Fibroblast of gingiva (primary cell): Measurements from ENCODE around the gene DLEC1.
"Not testable (repeated sequence)": the region's sequence is repeated elsewhere in the genome, so short reads cannot be mapped to it uniquely, and the experiment has no call there.

Experiments
- DNase-seq: peaks from one replicate; pipeline ENCODE4 v3.0.0-alpha.2; 2011; ENCODE audit warnings: low read depth

Gene DLEC1

DNA sequence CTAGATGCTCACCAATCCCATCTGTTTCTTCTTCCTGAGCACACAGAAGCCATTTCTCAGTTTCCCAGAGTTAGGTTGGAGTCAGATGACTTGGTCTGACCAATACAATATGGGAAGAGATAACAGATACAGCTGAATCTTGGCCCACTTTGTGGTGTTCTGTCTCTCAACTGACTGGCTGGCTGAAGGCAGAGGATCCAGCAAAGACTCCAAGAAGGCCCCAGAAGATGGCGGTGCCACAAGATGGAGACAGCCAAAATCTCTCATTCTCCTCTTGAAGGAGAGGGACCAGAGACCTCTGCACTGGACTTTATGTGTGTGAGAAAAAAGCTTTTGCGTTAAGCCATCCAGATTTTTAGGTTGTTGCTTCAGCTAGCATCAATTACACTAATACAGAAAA lies 118.1 kb downstream of the DLEC1 start:
- DNase-seq = no peak

DNA sequence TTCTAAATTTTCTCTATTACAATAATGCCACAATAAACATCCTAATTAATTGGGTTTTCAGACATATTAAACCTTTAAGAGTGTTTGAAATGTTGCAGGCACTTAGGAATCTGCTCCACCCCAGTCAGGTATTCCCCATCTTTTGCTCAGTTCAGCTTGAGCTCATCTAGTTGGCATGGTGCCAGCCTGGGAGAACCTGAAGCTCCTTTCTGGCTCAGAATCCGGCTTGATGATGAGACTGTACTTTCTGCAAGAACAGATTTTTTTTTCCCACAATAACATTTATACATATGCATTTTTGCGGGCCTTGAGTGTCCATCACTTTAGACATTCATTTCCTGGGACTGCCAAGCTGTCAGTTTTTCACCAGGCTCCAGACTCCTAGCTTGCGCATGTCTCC lies 118.6 kb downstream of the DLEC1 start:
- DNase-seq = no peak

DNA sequence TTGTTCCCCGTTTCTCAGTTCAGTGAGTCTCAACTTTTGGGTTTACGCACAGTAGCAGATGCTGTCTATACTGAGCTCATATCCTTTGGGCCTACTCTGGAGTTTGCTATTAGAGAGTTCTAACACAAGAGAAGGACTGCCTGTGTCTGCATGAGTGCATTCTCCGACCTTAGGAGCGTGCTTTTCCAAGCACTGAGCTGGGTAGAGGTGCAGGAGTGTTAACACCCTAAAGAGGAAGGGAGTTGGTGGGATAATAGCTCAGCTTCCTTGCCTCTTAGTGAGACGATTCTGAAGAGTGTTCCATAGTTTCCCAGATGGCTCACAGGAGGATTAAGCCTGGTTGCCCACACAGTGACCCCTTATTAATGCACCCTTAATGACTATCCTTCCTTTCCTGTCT lies 119.5 kb downstream of the DLEC1 start:
- DNase-seq = no peak

DNA sequence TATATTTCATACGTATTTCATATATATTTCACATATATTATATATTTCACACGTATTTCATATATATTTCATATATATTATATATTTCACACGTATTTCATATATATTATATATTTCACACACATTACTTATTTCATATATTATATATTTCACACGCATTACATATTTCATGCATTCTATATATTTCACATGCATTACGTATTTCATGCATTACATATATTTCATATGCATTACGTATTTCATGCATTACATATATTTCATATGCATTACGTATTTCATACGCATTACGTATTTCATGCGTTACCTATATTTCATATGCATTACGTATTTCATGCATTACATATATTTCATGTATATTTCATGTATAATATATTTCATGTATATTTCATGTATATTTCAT lies 121.7 kb downstream of the DLEC1 start:
- not testable (repeated sequence) for DNase-seq

DNA sequence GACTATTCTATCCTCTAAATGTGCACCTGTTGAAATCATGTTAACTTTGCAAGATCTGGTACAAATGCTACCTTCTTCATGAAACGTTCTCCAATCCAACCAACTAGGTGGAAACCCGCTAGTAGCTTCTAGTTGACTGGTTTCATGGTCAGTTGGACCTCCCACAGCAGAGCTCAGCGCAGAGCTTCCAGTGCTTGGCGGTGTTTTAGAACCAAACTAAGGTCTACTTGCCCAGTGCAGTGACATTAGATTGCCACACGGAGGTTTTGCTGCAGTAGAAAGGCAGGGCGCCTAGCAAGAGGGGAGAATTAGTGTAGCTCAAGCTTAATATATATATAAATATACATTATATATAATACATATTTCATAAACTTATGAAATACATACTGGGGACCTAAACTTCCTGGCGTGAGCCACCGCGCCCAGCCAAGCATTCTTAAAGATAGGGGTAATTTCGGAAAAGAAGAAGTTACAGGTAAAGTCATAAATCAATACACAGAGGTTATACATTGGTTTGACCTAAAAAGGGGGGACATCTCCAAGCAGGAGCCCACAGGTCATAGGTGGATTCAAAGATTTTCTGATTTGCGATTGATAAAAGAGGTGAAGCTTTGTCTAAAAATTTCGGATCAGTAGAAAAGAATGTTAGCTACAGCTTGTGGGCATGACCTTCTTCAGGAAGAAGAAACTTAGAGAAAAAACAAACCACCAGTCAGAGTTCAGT lies 124.3 kb downstream of the DLEC1 start:
- DNase-seq = no peak

DNA sequence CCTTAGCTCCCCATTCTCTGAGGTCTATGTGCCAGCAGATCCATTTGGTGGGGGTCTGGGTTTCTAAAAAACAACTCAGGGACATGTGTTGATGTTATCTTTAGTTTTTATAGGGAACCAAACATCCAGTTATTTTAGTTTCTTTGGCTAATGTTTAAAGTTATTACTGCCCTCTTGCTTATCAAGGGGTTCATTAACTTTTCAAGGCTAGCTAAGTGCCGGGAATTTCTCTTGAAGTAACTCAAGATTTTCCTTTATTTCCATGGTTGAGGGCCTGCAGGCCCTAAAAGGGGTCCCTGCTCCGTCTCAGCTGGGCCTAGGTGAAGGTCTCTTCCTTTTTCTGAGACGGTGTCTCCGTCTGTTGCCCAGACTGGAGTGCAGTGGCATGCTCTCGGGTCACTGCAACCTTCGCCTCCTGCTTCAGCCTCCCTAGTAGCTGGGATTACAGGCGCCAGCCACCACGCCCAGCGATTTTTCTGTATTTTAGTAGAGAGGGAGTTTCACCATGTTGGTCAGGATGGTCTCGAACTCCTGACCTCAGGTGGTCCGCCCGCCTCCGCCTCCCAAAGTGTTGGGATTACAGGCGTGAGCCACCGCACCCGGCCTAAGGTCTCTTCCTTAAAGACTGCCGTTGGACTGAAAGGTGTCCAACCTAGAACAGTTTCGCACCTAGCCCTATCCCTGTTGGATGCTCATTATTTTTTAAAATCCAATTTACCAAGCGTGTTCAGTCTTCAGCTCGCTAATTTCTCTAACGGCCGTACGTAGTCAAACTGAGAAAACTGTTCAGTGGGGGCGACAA lies 125.0 kb downstream of the DLEC1 start:
- no peak for DNase-seq

DNA sequence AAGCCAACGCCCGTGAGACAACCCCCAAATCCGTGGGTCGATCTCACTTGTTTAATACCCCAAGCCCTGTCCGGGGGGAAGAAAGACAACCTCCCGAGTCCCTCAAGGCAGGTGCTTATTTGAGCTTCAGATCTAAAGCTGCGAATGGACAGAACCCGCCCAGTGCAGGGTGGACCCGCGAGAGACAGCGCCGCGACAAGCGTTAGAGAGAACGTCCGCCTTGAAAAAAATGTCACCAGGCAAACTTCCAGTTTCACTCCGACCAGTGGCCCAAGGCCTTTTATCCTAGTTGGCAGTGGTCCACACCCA lies 125.6 kb downstream of the DLEC1 start:
- DNase-seq = no peak

DNA sequence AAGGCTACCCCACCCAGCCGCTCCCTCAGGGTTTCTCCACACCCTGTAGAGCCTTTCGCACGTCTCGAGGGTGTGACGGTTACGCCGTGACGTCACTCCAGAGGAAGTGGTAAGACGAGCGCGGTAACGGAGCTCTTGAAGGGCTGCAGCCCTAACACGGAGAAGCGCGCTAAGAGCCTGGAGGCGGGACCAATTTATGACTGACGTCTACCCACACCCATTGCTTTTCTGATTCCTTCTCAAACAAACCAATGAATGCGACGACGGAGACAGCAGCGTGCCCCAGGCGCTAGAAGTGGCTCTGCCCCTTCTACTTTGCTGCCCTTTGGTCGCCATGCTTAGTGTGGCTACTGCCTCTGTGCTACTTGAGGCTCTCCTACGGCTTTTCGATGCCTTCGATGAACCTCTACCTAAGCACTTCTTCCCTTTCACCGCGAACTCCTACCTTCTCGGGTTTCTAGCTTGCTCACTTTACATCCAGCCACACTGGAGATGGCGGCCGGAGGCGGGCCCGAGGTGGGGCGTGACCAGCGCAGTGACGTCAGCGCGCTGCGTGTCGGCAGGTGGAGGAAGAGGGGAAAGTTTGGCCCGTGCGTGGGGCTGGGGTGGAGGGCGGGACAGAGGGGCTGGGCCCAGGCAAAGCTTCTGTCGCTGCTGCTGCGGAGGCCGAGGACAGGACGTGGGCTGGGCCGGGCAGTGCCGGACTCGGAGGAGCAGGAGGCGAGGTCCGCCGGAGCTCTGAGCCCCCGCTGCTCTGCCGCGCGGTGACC lies 126.1 kb downstream of the DLEC1 start, which contains the start of gene OXSR1:
Gene OXSR1, plus strand, starts transcription at position 586 of the 770 bp plus-strand sequence. CDS start 340 bp downstream, outside the sequence.
- peak; percentile 100 for DNase-seq

DNA sequence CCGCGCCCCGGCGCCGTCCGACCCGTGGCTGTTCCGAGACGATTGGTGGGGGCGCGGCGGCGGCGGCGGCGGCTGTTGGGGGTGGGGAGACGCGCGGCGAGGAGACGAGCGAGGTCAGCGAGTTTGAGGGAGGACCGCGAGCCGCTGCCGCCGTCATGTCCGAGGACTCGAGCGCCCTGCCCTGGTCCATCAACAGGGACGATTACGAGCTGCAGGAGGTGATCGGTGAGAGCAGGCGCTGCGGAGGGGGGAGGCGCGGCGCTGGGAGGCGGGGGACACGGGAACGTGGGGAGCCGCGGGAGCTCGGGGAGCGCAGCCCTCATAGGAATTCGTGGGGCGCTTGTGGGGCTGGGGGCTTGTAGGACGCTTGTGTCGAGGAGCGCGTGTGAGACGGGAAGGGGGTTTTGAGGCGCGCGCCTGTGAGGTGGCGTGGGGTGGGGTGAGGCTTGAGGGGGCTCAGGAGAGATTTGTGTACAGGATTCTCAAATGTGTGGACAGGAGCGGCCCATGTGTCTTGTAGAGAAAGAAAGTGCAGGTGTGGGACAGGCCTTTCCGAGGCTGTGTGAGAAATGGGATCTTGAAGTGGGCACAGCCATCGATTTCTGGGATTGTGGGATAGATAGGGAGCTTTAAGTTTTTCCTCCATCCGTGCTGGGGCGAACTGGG lies 126.8 kb downstream of the DLEC1 start:
- DNase-seq = no peak

DNA sequence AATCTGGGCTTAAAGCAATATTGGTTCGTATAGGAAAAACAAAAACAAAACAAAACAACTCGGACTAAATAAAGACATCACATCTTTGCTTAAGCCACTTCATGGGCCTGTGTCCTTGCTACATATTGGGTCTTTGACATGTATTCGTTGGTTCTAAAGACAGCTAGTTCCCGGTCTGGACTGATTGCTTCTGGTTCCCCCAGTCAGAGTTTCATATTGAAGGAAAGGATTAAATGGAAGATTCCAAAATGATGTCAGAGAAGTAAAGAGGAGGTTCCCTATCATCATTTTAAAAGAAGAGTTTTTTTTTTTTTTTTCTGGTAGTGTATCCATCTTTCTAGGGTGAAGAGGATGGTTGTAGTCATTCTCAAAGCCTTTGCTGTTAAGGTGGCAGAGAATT lies 128.6 kb downstream of the DLEC1 start:
- DNase-seq = no peak

DNA sequence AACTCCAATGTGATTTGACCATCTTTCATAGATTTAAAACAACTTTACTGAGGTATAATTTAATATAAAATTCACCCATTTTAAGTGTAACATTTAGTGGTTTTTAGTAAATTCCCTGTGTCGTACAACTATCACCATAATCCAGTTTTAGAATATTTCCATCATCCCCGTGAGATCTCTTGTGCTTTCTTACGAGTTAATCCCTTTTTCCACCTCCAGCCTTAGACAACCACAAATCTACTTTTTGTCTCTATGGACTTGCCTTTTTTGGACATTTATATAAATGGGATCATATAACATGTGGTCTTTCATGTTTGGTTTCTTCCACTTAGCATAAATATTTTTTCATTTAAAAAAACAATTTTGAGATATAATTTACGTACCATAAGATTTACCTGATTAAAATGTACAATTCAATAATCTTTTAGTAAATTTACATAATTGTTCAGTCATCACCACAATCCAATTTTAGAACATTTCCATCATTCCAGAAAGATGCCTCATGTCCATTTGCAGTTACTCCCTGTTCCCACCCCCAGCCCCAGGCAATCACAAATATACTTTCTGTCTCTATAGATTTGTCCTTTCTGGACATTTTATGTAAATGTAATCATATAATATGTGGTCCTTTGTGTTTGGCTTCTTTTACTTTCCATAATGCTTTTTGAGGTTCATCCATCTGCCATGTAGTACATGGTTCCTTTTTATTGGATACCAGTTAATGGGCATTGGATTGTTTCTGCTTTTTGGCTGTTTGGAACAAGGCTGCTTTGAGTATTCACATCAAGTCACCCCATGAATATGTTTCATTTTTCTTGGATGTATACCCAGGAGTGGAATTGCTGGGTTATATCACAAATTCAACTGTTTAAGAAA lies 129.4 kb downstream of the DLEC1 start:
- peak; percentile 55 for DNase-seq

DNA sequence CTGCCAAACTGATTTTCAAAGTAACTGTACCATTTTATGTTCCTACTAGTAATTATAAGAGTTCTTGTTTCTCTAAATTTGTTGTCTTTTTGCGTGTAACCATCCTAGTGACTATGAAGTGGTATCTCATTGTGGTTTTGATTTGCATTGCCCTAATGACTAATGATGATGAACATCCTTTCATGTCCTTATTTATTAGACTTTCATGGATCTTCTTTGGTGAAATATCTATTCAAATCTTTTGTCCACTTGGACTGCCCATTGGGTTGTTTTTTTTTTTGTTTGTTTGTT lies 130.0 kb downstream of the DLEC1 start:
- peak; percentile 42 for DNase-seq

DNA sequence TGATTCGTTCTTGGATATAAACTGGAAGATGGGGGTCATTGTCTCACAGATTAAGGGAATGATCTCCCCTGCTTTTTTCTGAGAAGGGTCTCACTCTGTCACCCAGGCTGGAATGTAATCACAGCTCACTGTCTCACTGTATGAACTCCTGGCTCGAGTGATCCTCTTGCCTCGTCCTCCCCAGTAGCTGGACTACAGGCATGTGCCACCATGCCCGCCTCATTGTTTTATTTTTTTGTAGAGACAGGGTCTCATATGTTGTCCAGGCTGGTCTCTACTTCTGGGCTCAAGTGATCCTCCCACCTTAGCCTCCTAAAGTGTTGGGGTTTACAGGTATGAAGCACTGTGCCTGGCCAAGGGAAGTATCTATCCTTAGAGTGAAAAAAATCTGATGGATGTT lies 131.7 kb downstream of the DLEC1 start:
- no peak for DNase-seq

DNA sequence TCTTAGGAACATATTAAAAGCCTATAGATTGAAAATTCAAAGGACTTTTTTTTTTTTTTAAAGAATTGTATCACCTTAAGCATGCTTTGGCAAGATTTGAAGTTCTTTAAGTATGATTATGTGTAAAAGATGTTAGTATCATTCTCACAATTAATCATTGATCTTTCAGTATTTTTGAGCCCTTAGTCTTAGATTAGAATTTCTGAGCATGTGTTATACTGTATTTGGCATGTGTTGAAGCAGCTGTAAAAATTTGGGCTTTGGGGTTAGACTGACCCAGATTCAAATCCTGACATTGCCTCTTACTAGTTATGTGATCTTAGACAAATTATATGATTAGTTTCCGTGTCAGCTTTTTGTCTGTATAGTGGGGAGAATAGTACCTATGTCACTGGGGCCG lies 132.6 kb downstream of the DLEC1 start:
- DNase-seq = no peak
